ENCODE measurements around the gene MAPK8.

DNA sequence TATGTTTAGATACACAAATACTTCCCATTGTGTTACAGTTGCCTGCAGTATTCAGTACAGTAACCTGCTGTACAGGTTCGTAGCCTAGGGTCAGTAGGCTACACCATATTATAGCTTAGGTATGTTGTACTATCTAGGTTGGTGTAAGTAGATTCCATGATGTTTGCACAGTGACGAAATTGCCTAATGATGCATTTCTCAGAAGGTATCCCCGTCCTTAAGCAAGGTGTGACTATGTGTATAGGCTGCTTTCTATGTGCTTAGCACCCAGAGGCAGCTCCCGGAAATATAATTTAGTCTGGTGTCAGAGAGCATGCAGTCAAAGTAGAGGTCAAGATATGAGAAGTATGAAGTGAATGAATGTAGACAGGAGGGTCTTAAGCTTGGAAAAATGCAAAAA lies 9.8 kb downstream of the MAPK8 start:
- TF ChIP-seq, protein P1, sequence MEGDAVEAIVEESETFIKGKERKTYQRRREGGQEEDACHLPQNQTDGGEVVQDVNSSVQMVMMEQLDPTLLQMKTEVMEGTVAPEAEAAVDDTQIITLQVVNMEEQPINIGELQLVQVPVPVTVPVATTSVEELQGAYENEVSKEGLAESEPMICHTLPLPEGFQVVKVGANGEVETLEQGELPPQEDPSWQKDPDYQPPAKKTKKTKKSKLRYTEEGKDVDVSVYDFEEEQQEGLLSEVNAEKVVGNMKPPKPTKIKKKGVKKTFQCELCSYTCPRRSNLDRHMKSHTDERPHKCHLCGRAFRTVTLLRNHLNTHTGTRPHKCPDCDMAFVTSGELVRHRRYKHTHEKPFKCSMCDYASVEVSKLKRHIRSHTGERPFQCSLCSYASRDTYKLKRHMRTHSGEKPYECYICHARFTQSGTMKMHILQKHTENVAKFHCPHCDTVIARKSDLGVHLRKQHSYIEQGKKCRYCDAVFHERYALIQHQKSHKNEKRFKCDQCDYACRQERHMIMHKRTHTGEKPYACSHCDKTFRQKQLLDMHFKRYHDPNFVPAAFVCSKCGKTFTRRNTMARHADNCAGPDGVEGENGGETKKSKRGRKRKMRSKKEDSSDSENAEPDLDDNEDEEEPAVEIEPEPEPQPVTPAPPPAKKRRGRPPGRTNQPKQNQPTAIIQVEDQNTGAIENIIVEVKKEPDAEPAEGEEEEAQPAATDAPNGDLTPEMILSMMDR (IDR thresholded peaks at IDR 0.05) = no peak
- TF ChIP-seq YY1 (IDR thresholded peaks at IDR 0.05; ENCODE audit: low read depth) (no peak), CHD2 (IDR thresholded peaks at IDR 0.05; ENCODE audit: low read length, partially characterized antibody) (no peak), RAD21 (IDR thresholded peaks at IDR 0.05; ENCODE audit: low read length) (no peak), EZH2phosphoT487 (IDR thresholded peaks at IDR 0.05; ENCODE audit: borderline replicate concordance, low read depth) (no peak), POLR2AphosphoS5 (IDR thresholded peaks at IDR 0.05; ENCODE audit: low read depth, low read length) (no peak)
